DND-41 (cell line): ENCODE data around the gene KAZN.

ENCODE experiments used
- ATAC-seq: fragments of 200-7000 bp; cut with Tn5 transposase; 3 replicates; pipeline ENCODE4 v1.9.1; 2021; ENCODE audit warnings: low read depth; ENCODE audit not compliant: insufficient read depth
- DNase-seq: peaks from one replicate; pipeline ENCODE4 v3.0.0-alpha.2; 2020
- H2AFZ ChIP-seq: 2 replicates; pipeline ENCODE4 v1.6.0; 2012; ENCODE audit warnings: low read depth, low read length
- H3K27ac ChIP-seq: 2 replicates; pipeline ENCODE4 v1.5.1; 2012; ENCODE audit warnings: low read length, inconsistent platforms
- H3K27me3 ChIP-seq: fragments of 200-600 bp; sonication (generic); 2 replicates; pipeline ENCODE4 v1.6.0; 2012; ENCODE audit warnings: low read length, mild to moderate bottlenecking, inconsistent platforms; ENCODE audit not compliant: insufficient read depth, poor library complexity
- H3K36me3 ChIP-seq: 2 replicates; pipeline ENCODE4 v1.5.1; 2012; ENCODE audit warnings: low read length, inconsistent platforms; ENCODE audit not compliant: insufficient read depth
- H3K4me1 ChIP-seq: 2 replicates; pipeline ENCODE4 v1.5.1; 2012; ENCODE audit warnings: mild to moderate bottlenecking, low read length; ENCODE audit not compliant: insufficient read depth
- H3K4me2 ChIP-seq: 2 replicates; pipeline ENCODE4 v1.6.0; 2012; ENCODE audit warnings: mild to moderate bottlenecking, moderate library complexity, low read length, inconsistent platforms; ENCODE audit not compliant: insufficient read depth
- H3K4me3 ChIP-seq, 2 experiments: fragments of 200-600 bp in 1 of 2; shearing (Covaris generic) in 1 of 2; 2 replicates each; pipeline ENCODE4 v1.5.1; 2012 to 2016; ENCODE audit warnings: inconsistent platforms in 2 of 2, low read length in 2 of 2, mild to moderate bottlenecking in 2 of 2, low read depth in 1 of 2, moderate library complexity in 1 of 2
- H3K79me2 ChIP-seq: 2 replicates; pipeline ENCODE4 v1.6.0; 2012; ENCODE audit warnings: low read length, inconsistent platforms; ENCODE audit not compliant: insufficient read depth
- H3K9ac ChIP-seq: 2 replicates; pipeline ENCODE4 v1.6.0; 2012; ENCODE audit warnings: low read depth, mild to moderate bottlenecking, inconsistent platforms, low read length, moderate library complexity
- H3K9me3 ChIP-seq: 2 replicates; pipeline ENCODE4 v1.5.1; 2012; ENCODE audit warnings: low read length, moderate library complexity, mild to moderate bottlenecking, inconsistent platforms; ENCODE audit not compliant: insufficient read depth, severe bottlenecking
- H4K20me1 ChIP-seq: 2 replicates; pipeline ENCODE4 v1.6.0; 2012; ENCODE audit warnings: low read length; ENCODE audit not compliant: insufficient read depth
- CTCF ChIP-seq: IDR thresholded peaks from 2 replicates; pipeline ENCODE4 v1.5.1; 2012; ENCODE audit warnings: borderline replicate concordance, low read length, moderate library complexity, mild to moderate bottlenecking; ENCODE audit not compliant: poor library complexity, severe bottlenecking; ENCODE audit errors: extremely low read depth
- EZH2 ChIP-seq: IDR thresholded peaks from 3 replicates; pipeline ENCODE4 v1.6.1; 2012; ENCODE audit warnings: borderline replicate concordance, low read depth, mild to moderate bottlenecking, moderate library complexity, low read length, inconsistent platforms; ENCODE audit not compliant: severe bottlenecking

Gene KAZN

DNA sequence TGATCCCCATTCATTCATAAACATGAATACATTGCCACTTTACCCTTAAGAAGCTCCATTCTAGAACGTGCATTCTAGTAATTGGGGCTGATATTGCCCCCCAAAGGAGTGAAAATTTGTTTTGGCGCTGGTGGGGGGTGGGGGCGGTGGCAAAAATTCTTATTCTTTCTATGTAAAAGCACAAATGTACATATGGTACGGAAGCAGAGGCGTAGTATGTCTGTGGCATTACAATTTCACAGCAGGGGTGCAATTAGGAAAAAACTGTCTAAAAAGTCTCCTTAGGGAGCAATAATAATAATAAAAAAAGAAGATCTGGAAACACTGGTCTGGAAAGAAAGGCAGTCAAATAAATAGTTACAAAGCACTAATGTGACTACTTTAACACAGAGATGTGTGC lies 514.7 kb downstream of the KAZN start:
- H3K4me1 ChIP-seq, result no peaks in the 10 kb centered on the region
- no peak overlapping the region for H3K4me3 ChIP-seq
- ATAC-seq, result no peak
- H3K4me2 ChIP-seq, result no peak overlapping the region
- no peak for TF ChIP-seq CTCF
- H3K27me3 ChIP-seq, result no peaks in the 10 kb centered on the region
- no peaks in the 10 kb centered on the region for H4K20me1 ChIP-seq
- DNase-seq, result no peak
- no peak overlapping the region for H3K9ac ChIP-seq
- no peaks in the 10 kb centered on the region for H3K9me3 ChIP-seq
- no peak overlapping the region for H2AFZ ChIP-seq
- no peak overlapping the region for H3K27ac ChIP-seq
- no peaks in the 10 kb centered on the region for H3K36me3 ChIP-seq
- no peaks in the 10 kb centered on the region for H3K79me2 ChIP-seq

DNA sequence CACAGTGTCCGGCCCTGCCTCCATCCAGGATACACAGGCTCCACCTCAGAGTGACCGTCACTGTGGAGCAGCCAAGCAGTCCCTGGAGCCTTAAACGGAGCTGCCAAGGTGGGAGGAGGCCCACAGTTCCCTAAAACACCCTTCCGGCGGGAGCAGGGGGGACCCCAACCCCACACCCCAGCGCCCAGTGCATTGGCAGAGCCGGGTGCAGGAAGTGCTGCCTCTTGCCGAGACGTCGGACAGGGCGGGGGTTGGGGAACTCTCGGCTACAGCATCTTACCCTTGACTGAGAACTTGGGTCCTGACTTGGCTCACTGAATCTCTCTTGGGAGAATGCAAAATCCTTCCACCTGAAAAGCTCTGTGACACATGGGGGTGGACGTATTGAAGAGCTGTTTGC lies 516.4 kb downstream of the KAZN start:
- Histone ChIP-seq H3K9ac (no peak overlapping the region), H3K4me1 (no peaks in the 10 kb centered on the region), H3K27me3 (no peaks in the 10 kb centered on the region), H3K27ac (no peak overlapping the region), H3K4me3 (no peak overlapping the region), H3K4me2 (no peak overlapping the region), H3K9me3 (no peaks in the 10 kb centered on the region), H2AFZ (no peak overlapping the region), H3K36me3 (no peaks in the 10 kb centered on the region), H3K79me2 (no peaks in the 10 kb centered on the region), H4K20me1 (no peaks in the 10 kb centered on the region; the same call in 1 of the 2 replicates)
- ATAC-seq (no peak), DNase-seq (no peak)
- TF ChIP-seq EZH2, result no peak
- no peak for TF ChIP-seq CTCF

DNA sequence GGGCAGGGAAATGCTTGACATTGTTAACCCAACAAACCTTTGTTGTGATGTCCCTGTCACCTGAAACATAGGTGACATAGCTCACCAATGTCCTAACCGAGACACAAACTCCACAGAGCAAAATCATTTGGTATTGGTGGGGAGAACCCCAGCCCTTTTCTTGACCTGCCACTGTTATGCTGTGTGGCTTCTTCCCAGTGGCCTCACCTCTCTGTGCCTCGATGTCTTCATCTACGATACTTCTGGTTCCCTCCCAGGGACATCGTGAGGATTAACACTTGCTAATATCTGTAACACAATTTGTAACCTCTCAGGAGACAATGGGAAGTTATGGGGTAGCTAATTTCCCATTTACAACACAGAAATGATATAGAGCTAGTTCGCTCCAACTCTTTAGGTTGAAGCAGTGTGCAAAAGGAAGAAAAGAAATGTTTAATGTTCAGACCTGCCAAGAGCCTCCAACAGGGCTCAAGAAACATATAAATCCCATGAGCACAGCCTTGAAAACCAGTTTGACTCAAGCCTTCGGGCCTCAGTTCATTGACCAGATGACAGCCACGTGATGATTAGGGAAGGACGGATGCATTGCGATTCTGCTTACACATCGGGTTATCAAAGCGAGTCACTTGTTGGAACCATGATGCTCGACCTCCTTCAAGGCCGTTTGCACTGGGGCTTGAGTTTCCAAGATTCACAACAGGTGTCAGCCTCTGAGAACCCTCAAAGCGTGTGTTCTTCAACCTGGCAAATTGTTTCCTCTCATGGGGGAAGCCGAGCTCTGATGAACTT lies 517.3 kb downstream of the KAZN start:
- H3K79me2 ChIP-seq, result no peaks in the 10 kb centered on the region
- H3K9me3 ChIP-seq, result no peaks in the 10 kb centered on the region
- no peak overlapping the region for H3K4me2 ChIP-seq
- DNase-seq (no peak), ATAC-seq (no peak)
- no peaks in the 10 kb centered on the region for H3K4me1 ChIP-seq
- H2AFZ ChIP-seq, result no peak overlapping the region
- no peak overlapping the region for H3K9ac ChIP-seq
- no peaks in the 10 kb centered on the region for H3K27me3 ChIP-seq
- no peaks in the 10 kb centered on the region for H3K36me3 ChIP-seq
- H3K4me3 ChIP-seq, result no peak overlapping the region
- H3K27ac ChIP-seq, result no peak overlapping the region
- no peaks in the 10 kb centered on the region; the same call in 1 of the 2 replicates for H4K20me1 ChIP-seq
- TF ChIP-seq CTCF (no peak), EZH2 (no peak)

GRCh38 chr1:15116966-15117365 lies 518.5 kb downstream of the KAZN start:
- DNase-seq, result no peak
- Histone ChIP-seq H4K20me1 (no peaks in the 10 kb centered on the region; the same call in 1 of the 2 replicates), H3K27me3 (no peaks in the 10 kb centered on the region), H3K9ac (no peak overlapping the region), H3K9me3 (no peaks in the 10 kb centered on the region), H3K27ac (no peak overlapping the region), H3K4me2 (no peak overlapping the region), H2AFZ (no peak overlapping the region), H3K36me3 (no peaks in the 10 kb centered on the region), H3K4me1 (no peaks in the 10 kb centered on the region), H3K4me3 (no peak overlapping the region), H3K79me2 (no peaks in the 10 kb centered on the region)
- no peak for TF ChIP-seq CTCF
- no peak for TF ChIP-seq EZH2
- ATAC-seq, result no peak
